NOMO-1 treated with dmso at 0.1 percent for 144 hours (cell line): Measurements from ENCODE around the gene PPIG.
"Not testable (repeated sequence)": the region's sequence is repeated elsewhere in the genome, so short reads cannot be mapped to it uniquely, and the experiment has no call there.

Source experiments
- DNase-seq: peaks from one replicate; lab custom pipeline; 2025; ENCODE audit not compliant: unreplicated experiment; lab: John Stamatoyannopoulos, UW

The PPIG gene

GRCh38 chr2:169663247-169663646 is 79.1 kb downstream of the PPIG start:
- no peak for DNase-seq

DNA sequence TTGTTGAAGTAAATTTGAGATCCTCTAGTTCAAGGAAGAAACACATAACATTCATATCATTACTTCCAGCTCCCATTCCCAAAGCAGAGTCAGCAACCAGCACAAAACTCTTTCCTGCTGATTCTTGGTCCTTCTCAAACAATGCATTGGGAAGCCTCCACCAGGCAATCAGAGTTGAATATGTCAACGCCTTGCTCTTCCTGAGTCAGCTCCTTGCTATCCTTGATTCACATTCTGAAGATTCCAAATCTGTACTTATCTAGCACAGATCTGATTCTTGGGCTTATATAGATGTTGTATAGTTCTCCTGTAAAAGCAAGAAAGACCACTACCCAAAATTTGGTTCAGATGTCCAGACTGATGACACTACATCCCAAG is 80.4 kb downstream of the PPIG start:
- DNase-seq = no peak

DNA sequence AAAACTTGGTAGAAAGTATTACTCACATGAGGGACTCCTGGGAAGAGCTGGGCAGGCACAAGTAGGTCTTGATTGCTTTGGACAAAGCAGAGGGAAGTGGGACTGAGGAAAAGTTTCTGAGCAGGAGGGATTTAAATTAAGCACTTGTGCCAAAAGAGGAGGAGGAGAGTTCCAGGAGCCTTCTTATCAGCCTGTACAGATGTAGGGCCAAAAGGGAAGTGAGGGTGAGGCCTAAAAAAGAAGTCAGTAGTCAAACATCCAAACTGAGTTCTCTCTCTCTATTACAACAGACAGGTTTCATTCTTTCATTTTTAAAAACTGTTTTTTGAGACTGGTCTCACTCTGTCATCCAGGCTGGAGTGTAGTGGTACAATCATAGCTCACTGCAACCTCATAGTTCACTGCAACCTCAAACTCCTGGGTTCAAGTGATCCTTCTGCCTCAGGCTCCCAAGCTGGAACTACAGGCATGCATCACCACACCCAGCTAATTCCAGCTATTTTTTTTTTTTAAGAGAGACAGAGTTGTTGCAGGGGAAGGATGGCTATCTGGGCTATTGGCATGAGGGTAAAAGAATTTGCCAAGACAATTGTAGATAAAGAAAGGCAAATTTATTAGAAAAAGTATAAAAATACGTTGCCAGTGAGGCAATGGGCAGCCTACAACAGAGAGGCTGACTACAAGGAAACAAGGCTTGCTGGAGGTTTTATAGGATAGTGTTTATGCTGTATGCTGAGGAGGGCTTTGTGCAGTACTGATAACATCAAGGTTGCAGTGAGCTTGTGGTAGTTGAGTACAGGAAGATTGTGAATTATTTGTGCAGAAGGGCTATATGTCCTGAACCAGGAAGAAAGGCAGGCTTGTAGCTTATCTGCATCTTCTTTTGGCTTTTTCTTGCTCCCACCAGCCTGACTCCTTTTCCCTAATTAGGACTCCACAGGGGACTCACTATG is 81.1 kb downstream of the PPIG start:
- DNase-seq = no peak

GRCh38 chr2:169667583-169667982 is 83.4 kb downstream of the PPIG start:
- DNase-seq = no peak

DNA sequence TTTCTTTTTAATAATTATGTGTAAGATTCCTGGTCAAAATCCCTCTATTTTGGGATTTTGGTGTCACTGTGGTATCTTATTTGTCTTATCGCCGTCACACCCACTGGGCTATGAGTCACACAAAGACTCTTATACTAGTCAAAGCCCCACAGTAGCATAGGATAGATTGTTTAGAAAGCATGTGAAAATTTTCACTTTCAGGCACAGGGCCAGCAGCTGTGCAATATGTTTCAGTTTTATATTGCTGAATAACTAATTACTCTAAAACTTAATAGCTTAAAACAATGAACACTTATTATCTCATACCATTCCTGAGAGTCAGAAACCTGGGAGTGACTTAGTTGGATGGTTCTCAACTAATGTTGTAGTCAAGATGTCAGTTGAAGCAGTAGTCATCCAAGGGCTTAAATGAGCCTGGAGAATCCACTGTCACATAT is 86.1 kb downstream of the PPIG start:
- no peak for DNase-seq

- no peak for DNase-seq
Measured at GRCh38 chr2:169670937-169671336, 86.8 kb downstream of the PPIG start.

DNA sequence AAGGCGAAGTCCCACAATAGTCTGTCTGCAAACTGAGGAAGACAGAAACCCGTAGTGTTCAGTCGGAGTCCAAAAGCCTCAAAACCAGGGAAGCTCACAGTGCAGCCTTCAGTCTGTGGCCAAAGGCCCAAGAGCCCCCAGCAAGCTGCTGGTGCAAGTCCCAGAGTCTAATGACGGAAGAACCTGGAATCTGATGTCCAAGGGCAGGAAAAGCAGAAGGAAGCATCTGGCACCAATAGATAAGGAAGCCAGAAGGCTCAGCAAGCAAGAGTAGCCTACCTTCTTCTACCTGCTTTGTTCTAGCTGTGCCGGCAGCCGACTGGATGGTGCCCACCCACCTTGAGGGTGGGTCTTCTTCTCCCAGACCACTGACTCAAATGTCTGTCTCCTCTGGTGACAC is 88.3 kb downstream of the PPIG start:
- no peak for DNase-seq

GRCh38 chr2:169673106-169673505 is 89.0 kb downstream of the PPIG start:
- no peak for DNase-seq

GRCh38 chr2:169673921-169674320 is 89.8 kb downstream of the PPIG start:
- no peak for DNase-seq

- peak; percentile 5 for DNase-seq
Measured at GRCh38 chr2:169676357-169676756, 92.2 kb downstream of the PPIG start.

- no peak for DNase-seq
Measured at GRCh38 chr2:169676850-169677249, 92.7 kb downstream of the PPIG start.

DNA sequence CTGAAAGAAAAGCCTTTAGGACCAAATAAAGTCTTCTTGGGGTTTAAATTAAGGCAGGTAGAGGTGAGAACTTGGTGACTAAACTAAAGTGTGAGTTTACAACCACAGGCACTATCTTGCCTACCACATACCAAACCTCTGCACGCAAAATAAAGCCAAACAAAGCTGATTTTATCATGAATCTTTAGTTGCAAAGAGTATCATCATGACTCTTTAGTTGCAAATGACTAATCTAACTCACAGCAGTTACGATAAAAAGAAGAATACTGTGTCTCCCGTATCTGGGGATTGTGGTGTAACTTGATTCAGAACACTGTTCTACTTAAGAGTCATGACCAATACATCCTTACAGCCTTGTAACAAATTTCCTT is 98.9 kb downstream of the PPIG start:
- DNase-seq = no peak

GRCh38 chr2:169683425-169684134 is 99.4 kb downstream of the PPIG start:
- no peak for DNase-seq

DNA sequence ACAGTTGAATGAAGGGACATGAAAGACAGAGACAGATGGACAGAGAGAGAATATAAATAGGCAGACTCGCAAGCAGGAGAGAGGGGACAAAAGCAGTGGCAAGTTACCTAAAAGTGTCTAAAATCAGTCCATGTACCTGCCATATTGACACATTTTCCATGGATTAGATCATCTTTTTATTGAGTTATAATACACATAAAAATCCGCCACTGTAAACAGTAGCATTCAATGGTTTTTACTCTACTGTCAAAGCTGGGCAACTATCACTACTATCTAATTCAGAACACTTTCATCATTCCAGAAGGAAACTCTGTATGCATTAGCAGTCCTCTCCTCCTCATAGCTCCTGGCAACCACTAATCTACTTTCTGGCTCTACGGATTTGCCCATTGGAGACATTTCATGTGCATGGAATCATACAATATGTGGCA is 100.0 kb downstream of the PPIG start:
- no peak for DNase-seq

DNA sequence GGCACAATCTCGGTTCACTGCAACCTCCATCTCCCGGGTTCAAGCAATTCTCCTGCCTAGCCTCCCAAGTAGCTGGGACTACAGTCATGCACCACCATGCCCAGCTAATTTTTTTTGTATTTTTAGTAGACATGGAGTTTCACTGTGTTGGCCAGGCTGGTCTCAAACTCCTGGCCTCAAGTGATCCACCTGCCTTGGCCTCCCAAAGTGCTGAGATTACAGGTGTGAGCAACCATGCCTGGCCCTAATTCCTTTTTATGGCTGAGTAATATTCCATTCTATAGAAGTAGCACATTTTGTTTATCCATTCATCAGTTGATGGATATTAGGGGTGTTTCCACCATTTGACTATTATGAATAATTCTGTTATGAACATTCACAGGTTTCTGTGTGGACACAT is 100.6 kb downstream of the PPIG start:
- DNase-seq = not testable (repeated sequence)

DNA sequence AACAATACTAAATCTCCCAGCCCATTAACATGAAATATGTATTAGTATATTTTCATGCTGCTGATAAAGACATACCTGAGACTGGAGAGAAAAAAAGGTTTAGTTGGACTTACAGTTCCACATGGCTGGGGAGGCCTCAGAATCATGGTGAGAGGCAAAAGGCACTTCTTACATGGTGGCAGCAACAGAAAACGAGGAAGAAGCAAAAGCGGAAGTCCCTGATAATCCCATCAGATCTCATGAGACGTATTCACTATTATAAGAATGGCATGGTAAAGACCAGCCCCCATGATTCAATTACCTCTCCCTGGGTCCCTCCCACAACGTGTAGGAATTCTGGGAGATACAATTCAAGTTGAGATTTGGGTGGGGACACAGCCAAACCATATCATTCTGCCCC is 102.7 kb downstream of the PPIG start:
- DNase-seq = not testable (repeated sequence)

DNA sequence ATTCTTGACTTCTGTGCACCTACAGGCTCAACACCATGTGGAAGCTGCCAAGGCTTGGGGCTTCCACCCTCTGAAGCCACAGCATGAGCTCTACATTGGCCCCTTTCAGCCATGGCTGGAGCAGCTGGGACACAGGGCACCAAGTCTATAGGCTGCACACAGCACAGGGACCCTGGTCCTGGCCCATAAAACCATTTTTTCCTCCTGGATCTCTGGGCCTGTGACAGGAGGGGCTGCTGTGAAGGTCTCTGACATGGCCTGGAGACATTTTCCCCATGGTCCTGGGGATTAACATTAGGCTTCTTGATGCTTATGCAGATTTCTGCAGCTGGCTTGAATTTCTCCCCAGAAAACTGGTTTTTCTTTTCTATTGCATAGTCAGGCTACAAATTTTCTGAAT is 103.8 kb downstream of the PPIG start:
- DNase-seq = not testable (repeated sequence)

DNA sequence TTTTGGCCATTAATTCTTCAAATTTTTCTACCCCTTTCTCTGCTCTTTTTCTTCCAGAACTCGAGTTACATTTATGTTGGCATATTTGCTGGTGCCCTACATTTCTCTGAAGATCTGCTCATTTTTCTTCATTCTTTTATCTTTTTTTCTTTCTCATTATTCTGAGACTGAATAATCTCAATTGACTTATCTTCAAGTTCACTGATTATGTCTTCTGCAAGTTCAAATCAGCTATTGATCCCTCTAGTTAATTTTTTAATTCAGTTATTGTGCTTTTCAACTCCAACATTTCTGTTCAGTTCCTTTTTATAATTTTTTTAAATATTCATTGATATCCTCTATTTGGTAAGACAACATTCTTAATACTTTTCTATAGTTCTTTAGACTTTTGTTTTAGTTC is 106.8 kb downstream of the PPIG start:
- no peak for DNase-seq
